ENCODE measurements around the gene RHBDD1.

The RHBDD1 gene

GRCh38 chr2:226906163-226906693 lies 70.4 kb downstream of the RHBDD1 start:
- Histone ChIP-seq H3K27ac (ENCODE audit: low read depth, low read length) (no peak overlapping the region), H3K4me2 (ENCODE audit: low read length) (no peak overlapping the region), H2AK5ac (ENCODE audit: low read length) (no peak overlapping the region), H3K27me3 (ENCODE audit: insufficient read depth, low read length, poor library complexity) (no peaks in the 10 kb centered on the region), H3K4me1 (ENCODE audit: control insufficient read depth, low read depth, low read length) (no peaks in the 10 kb centered on the region), H2BK120ac (ENCODE audit: low read depth, low read length) (no peak overlapping the region), H3K56ac (ENCODE audit: low read length) (no peak overlapping the region), H3K36me3 (ENCODE audit: control insufficient read depth, insufficient read depth, low read length) (no peaks in the 10 kb centered on the region), H3K23ac (ENCODE audit: low read length) (no peak overlapping the region), H3K4ac (ENCODE audit: low read depth, low read length) (no peak overlapping the region), H3K79me2 (ENCODE audit: control insufficient read depth, insufficient read depth, low read length) (no peaks in the 10 kb centered on the region), H4K8ac (ENCODE audit: low read depth, low read length) (no peak overlapping the region), H4K5ac (ENCODE audit: low read length) (no peak overlapping the region), H2BK15ac (replicated peaks; ENCODE audit: low read depth) (no peak overlapping the region), H3K4me3 (ENCODE audit: low read length) (no peak overlapping the region), H3K18ac (ENCODE audit: low read length) (no peak overlapping the region), H2BK5ac (ENCODE audit: low read length) (no peak overlapping the region), H3K79me1 (ENCODE audit: low read length) (no peaks in the 10 kb centered on the region), H3K9ac (ENCODE audit: low read length) (no peak overlapping the region)
- no CpG with 5 or more reads among the region's 4 CpGs for WGBS (ENCODE audit: extremely low coverage, insufficient coverage, low lambda C conversion rate)
- DNase-seq = no peak

- Histone ChIP-seq H3K36me3 (ENCODE audit: control insufficient read depth, insufficient read depth, low read length) (no peaks in the 10 kb centered on the region), H3K23ac (ENCODE audit: low read length) (no peak overlapping the region), H2BK5ac (ENCODE audit: low read length) (no peak overlapping the region), H3K4ac (ENCODE audit: low read depth, low read length) (no peak overlapping the region), H4K8ac (ENCODE audit: low read depth, low read length) (no peak overlapping the region), H3K4me3 (ENCODE audit: low read length) (no peak overlapping the region), H3K9ac (ENCODE audit: low read length) (no peak overlapping the region), H2AK5ac (ENCODE audit: low read length) (no peak overlapping the region), H2BK120ac (ENCODE audit: low read depth, low read length) (no peak overlapping the region), H4K5ac (ENCODE audit: low read length) (no peak overlapping the region), H3K18ac (ENCODE audit: low read length) (no peak overlapping the region), H3K79me2 (ENCODE audit: control insufficient read depth, insufficient read depth, low read length) (no peaks in the 10 kb centered on the region), H2BK15ac (replicated peaks; ENCODE audit: low read depth) (no peak overlapping the region), H3K4me1 (ENCODE audit: control insufficient read depth, low read depth, low read length) (no peaks in the 10 kb centered on the region), H3K27ac (ENCODE audit: low read depth, low read length) (no peak overlapping the region), H3K27me3 (ENCODE audit: insufficient read depth, low read length, poor library complexity) (no peaks in the 10 kb centered on the region), H3K56ac (ENCODE audit: low read length) (no peak overlapping the region), H3K4me2 (ENCODE audit: low read length) (no peak overlapping the region), H3K79me1 (ENCODE audit: low read length) (no peaks in the 10 kb centered on the region)
- no CpG with 5 or more reads among the region's 3 CpGs for WGBS (ENCODE audit: extremely low coverage, insufficient coverage, low lambda C conversion rate)
- DNase-seq = no peak
These were observed 73.3 kb downstream of the RHBDD1 start for GRCh38 chr2:226909126-226909525.

- H2BK5ac ChIP-seq (ENCODE audit: low read length) = no peak overlapping the region
- H3K27ac ChIP-seq (ENCODE audit: low read depth, low read length) = no peak overlapping the region
- no peak overlapping the region for H3K4me3 ChIP-seq (ENCODE audit: low read length)
- no peak overlapping the region for H3K56ac ChIP-seq (ENCODE audit: low read length)
- H3K79me2 ChIP-seq (ENCODE audit: control insufficient read depth, insufficient read depth, low read length) = no peaks in the 10 kb centered on the region
- H2BK120ac ChIP-seq (ENCODE audit: low read depth, low read length) = no peak overlapping the region
- WGBS (ENCODE audit: extremely low coverage, insufficient coverage, low lambda C conversion rate) = no CpG with 5 or more reads among the region's 2 CpGs
- H3K23ac ChIP-seq (ENCODE audit: low read length) = no peak overlapping the region
- no peak overlapping the region for H4K8ac ChIP-seq (ENCODE audit: low read depth, low read length)
- H3K18ac ChIP-seq (ENCODE audit: low read length) = no peak overlapping the region
- H3K4me2 ChIP-seq (ENCODE audit: low read length) = no peak overlapping the region
- no peaks in the 10 kb centered on the region for H3K36me3 ChIP-seq (ENCODE audit: control insufficient read depth, insufficient read depth, low read length)
- H4K5ac ChIP-seq (ENCODE audit: low read length) = no peak overlapping the region
- no peaks in the 10 kb centered on the region for H3K4me1 ChIP-seq (ENCODE audit: control insufficient read depth, low read depth, low read length)
- no peak overlapping the region for H3K4ac ChIP-seq (ENCODE audit: low read depth, low read length)
- DNase-seq = no peak
- no peaks in the 10 kb centered on the region for H3K27me3 ChIP-seq (ENCODE audit: insufficient read depth, low read length, poor library complexity)
- H3K9ac ChIP-seq (ENCODE audit: low read length) = no peak overlapping the region
- H2BK15ac ChIP-seq (replicated peaks; ENCODE audit: low read depth) = no peak overlapping the region
- no peaks in the 10 kb centered on the region for H3K79me1 ChIP-seq (ENCODE audit: low read length)
- H2AK5ac ChIP-seq (ENCODE audit: low read length) = no peak overlapping the region
These were observed 74.0 kb downstream of the RHBDD1 start for GRCh38 chr2:226909836-226910235.

GRCh38 chr2:226910384-226910783 lies 74.5 kb downstream of the RHBDD1 start:
- Histone ChIP-seq H3K18ac (ENCODE audit: low read length) (no peak overlapping the region), H2BK120ac (ENCODE audit: low read depth, low read length) (no peak overlapping the region), H4K8ac (ENCODE audit: low read depth, low read length) (no peak overlapping the region), H2AK5ac (ENCODE audit: low read length) (no peak overlapping the region), H3K4ac (ENCODE audit: low read depth, low read length) (no peak overlapping the region), H4K5ac (ENCODE audit: low read length) (no peak overlapping the region), H3K4me1 (ENCODE audit: control insufficient read depth, low read depth, low read length) (no peaks in the 10 kb centered on the region), H2BK5ac (ENCODE audit: low read length) (no peak overlapping the region), H3K56ac (ENCODE audit: low read length) (no peak overlapping the region), H3K4me3 (ENCODE audit: low read length) (no peak overlapping the region), H3K36me3 (ENCODE audit: control insufficient read depth, insufficient read depth, low read length) (no peaks in the 10 kb centered on the region), H3K27ac (ENCODE audit: low read depth, low read length) (no peak overlapping the region), H3K23ac (ENCODE audit: low read length) (no peak overlapping the region), H3K4me2 (ENCODE audit: low read length) (no peak overlapping the region), H3K79me1 (ENCODE audit: low read length) (no peaks in the 10 kb centered on the region), H3K9ac (ENCODE audit: low read length) (no peak overlapping the region), H2BK15ac (replicated peaks; ENCODE audit: low read depth) (no peak overlapping the region), H3K79me2 (ENCODE audit: control insufficient read depth, insufficient read depth, low read length) (no peaks in the 10 kb centered on the region), H3K27me3 (ENCODE audit: insufficient read depth, low read length, poor library complexity) (no peaks in the 10 kb centered on the region)
- no peak for DNase-seq
- no CpG with 5 or more reads among the region's 1 CpG for WGBS (ENCODE audit: extremely low coverage, insufficient coverage, low lambda C conversion rate)

GRCh38 chr2:226911932-226912331 lies 76.1 kb downstream of the RHBDD1 start:
- no peak overlapping the region for H2AK5ac ChIP-seq (ENCODE audit: low read length)
- H3K4me2 ChIP-seq (ENCODE audit: low read length) = no peak overlapping the region
- H2BK15ac ChIP-seq (replicated peaks; ENCODE audit: low read depth) = no peak overlapping the region
- no peaks in the 10 kb centered on the region for H3K79me2 ChIP-seq (ENCODE audit: control insufficient read depth, insufficient read depth, low read length)
- H3K9ac ChIP-seq (ENCODE audit: low read length) = no peak overlapping the region
- WGBS (ENCODE audit: extremely low coverage, insufficient coverage, low lambda C conversion rate) = no CpG with 5 or more reads among the region's 3 CpGs
- no peak overlapping the region for H4K5ac ChIP-seq (ENCODE audit: low read length)
- H3K18ac ChIP-seq (ENCODE audit: low read length) = no peak overlapping the region
- no peaks in the 10 kb centered on the region for H3K36me3 ChIP-seq (ENCODE audit: control insufficient read depth, insufficient read depth, low read length)
- no peaks in the 10 kb centered on the region for H3K79me1 ChIP-seq (ENCODE audit: low read length)
- H3K27me3 ChIP-seq (ENCODE audit: insufficient read depth, low read length, poor library complexity) = no peaks in the 10 kb centered on the region
- no peak overlapping the region for H3K4me3 ChIP-seq (ENCODE audit: low read length)
- no peak overlapping the region for H2BK120ac ChIP-seq (ENCODE audit: low read depth, low read length)
- H3K4me1 ChIP-seq (ENCODE audit: control insufficient read depth, low read depth, low read length) = no peaks in the 10 kb centered on the region
- no peak overlapping the region for H3K4ac ChIP-seq (ENCODE audit: low read depth, low read length)
- H4K8ac ChIP-seq (ENCODE audit: low read depth, low read length) = no peak overlapping the region
- H3K23ac ChIP-seq (ENCODE audit: low read length) = no peak overlapping the region
- H3K27ac ChIP-seq (ENCODE audit: low read depth, low read length) = no peak overlapping the region
- H3K56ac ChIP-seq (ENCODE audit: low read length) = no peak overlapping the region
- no peak for DNase-seq
- no peak overlapping the region for H2BK5ac ChIP-seq (ENCODE audit: low read length)

- no peak overlapping the region for H4K5ac ChIP-seq (ENCODE audit: low read length)
- H3K4me3 ChIP-seq (ENCODE audit: low read length) = no peak overlapping the region
- no peak overlapping the region for H2BK5ac ChIP-seq (ENCODE audit: low read length)
- no peak overlapping the region for H3K56ac ChIP-seq (ENCODE audit: low read length)
- H3K79me1 ChIP-seq (ENCODE audit: low read length) = no peaks in the 10 kb centered on the region
- no peaks in the 10 kb centered on the region for H3K36me3 ChIP-seq (ENCODE audit: control insufficient read depth, insufficient read depth, low read length)
- H3K27me3 ChIP-seq (ENCODE audit: insufficient read depth, low read length, poor library complexity) = no peaks in the 10 kb centered on the region
- no peaks in the 10 kb centered on the region for H3K4me1 ChIP-seq (ENCODE audit: control insufficient read depth, low read depth, low read length)
- DNase-seq = no peak
- H3K9ac ChIP-seq (ENCODE audit: low read length) = no peak overlapping the region
- no peak overlapping the region for H3K18ac ChIP-seq (ENCODE audit: low read length)
- no peak overlapping the region for H3K4ac ChIP-seq (ENCODE audit: low read depth, low read length)
- no peak overlapping the region for H3K23ac ChIP-seq (ENCODE audit: low read length)
- no peak overlapping the region for H2BK120ac ChIP-seq (ENCODE audit: low read depth, low read length)
- no peak overlapping the region for H4K8ac ChIP-seq (ENCODE audit: low read depth, low read length)
- H2AK5ac ChIP-seq (ENCODE audit: low read length) = no peak overlapping the region
- H3K79me2 ChIP-seq (ENCODE audit: control insufficient read depth, insufficient read depth, low read length) = no peaks in the 10 kb centered on the region
- H3K4me2 ChIP-seq (ENCODE audit: low read length) = no peak overlapping the region
- no peak overlapping the region for H2BK15ac ChIP-seq (replicated peaks; ENCODE audit: low read depth)
- H3K27ac ChIP-seq (ENCODE audit: low read depth, low read length) = no peak overlapping the region
These were observed 77.8 kb downstream of the RHBDD1 start for GRCh38 chr2:226913641-226914040.
